HG02943 (cell line): ENCODE results near the gene CNTNAP2.

ENCODE experiments used
- ATAC-seq: cut with Tn5 transposase; IDR thresholded peaks from one replicate; pipeline ENCODE4 v1.9.1; 2021; ENCODE audit warnings: mild to moderate bottlenecking, low read depth, moderate library complexity; ENCODE audit not compliant: unreplicated experiment

Gene CNTNAP2

DNA sequence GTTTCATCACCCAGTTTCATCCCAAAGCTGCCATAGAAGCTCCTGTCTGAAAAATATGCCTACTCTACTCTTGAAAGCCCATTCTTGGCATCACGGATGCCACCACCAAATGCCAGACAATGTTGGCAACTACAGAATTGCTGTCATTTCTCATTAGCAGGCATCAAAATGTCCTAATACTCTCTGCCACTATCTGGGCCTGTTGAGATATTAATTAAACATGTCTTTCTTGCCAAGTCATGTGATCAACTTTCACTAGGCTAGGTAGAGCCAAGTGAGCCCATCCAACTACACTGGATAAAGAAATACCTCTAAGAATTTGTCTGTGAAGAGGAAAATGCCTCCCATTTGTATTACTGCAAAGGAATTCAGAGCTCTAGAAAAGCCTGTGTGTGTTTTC, 1380.6 kb downstream of the CNTNAP2 start:
- ATAC-seq = no peak

DNA sequence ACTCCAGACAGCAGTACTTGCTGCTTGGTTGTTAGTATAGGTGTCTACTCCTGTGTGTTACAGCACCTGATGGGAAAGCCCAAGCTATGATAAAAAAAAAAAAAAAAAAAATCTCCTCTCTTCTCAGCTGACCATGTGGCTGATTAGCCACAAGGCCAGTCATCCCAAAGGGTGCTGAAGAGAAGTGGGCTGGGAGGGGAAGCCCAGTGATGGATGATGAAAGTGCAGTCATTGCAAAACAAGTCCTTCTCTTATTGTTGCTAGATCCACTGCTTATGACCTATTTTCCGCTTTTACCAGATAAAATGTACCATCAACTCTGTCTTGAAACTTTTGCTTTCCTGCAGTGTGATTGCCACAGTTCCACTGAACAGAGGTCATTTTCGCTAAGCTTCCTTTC, 1381.5 kb downstream of the CNTNAP2 start:
- ATAC-seq = no peak

DNA sequence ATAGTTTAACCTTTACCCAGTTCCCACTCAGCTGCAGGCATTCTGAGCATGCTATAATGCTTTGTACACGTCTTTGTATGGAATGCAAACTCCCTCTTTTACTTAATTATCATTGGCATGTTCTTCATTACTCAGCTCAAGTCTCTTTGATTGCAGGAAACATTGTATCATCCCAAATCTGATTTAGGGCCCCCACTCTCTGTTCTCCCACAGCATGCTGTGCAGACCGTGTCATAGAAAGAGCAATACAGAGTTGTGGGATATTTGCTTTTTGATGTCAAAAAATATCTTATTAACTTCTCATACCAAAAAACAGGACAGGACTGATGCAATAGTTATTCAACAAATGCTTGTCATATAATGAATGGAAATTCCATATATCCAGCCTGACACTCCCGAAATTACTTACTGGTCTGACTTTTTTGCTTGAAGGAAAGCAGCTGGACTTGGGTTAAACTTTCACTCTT, 1392.5 kb downstream of the CNTNAP2 start:
- ATAC-seq = no peak

GRCh38 chr7:147509541-147510200, 1393.1 kb downstream of the CNTNAP2 start:
- ATAC-seq = no peak

DNA sequence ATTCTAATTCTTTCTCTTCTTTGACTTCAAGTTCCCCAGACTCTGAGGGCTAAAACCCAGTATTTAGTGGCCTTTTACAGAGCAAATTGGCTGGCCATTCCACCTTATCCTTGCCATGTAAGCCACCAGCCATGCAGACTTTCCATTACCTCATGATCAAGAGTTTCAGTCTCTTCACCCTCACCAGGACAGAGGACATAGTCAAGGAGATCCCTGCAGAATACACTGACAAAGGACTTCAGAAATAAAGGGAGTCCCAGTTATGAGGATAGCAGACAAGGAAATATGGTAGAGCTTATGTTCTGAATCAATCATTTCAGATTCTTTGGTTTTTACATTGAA, 1393.6 kb downstream of the CNTNAP2 start:
- ATAC-seq = no peak

GRCh38 chr7:147510923-147511322, 1394.3 kb downstream of the CNTNAP2 start:
- no peak for ATAC-seq

GRCh38 chr7:147513451-147513850, 1396.8 kb downstream of the CNTNAP2 start:
- ATAC-seq = no peak

- ATAC-seq = no peak
Measured at GRCh38 chr7:147516391-147516790, 1399.8 kb downstream of the CNTNAP2 start.

- no peak for ATAC-seq
Measured at GRCh38 chr7:147519062-147519461, 1402.5 kb downstream of the CNTNAP2 start.

DNA sequence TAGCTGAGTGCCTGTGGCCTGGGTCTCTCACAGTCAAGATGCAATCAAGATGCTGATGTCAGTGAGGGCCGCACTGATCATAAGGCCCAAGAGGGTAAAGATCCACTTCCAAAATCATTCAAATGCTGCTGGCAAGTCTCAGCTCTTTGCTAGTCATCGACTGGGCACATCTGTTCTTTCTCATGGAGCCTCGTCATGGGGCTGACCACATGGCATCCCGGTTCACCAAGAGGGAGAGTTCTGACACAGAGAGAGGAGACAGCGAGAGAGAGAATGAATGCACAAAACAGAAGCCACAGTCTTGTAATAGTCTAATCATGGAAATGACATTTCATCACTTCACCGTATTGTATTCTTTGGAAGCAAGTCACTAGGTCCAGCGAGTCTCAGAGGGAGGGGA, 1406.5 kb downstream of the CNTNAP2 start:
- no peak for ATAC-seq

GRCh38 chr7:147524726-147525250, 1408.2 kb downstream of the CNTNAP2 start:
- ATAC-seq = no peak

GRCh38 chr7:147525325-147525724, 1408.7 kb downstream of the CNTNAP2 start:
- ATAC-seq = no peak

- ATAC-seq = no peak
Measured at GRCh38 chr7:147535701-147536111, 1419.1 kb downstream of the CNTNAP2 start.

DNA sequence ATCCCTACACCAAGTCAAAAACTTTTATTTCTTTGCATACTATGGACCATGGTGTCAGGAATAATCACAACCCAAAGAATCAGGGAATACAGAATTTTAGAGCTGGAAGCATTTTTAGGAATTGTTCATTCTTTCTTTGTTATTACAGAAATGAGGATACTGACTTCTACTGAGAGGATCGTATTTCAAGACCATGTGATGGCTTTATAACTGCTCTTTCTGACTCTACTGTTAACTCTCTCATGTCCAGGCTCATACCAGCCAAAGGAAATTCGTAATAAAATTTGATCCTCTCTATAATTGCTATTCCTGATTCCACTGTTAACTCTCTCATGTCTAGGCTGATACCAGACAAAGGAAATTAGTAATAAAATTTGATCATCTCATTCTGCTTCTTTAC, 1423.1 kb downstream of the CNTNAP2 start:
- no peak for ATAC-seq

DNA sequence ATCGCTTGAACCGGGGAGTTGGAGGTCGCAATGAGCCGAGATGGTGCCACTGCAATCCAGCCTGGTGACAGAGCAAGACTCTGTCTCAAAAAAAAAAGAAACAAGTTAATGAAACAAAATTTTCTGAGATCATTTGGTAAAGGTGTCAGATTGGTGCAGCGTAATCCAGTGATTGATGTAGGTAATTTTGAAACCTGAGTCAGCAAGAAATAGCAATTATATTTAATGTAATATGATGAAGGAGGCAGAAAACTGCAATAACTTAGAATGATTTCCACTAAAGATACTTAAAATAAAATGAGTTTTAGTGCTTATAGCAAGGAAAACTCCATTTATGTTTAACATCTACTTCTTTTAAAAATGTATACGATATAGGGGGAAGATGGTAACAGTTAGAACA, 1424.1 kb downstream of the CNTNAP2 start:
- ATAC-seq = no peak

DNA sequence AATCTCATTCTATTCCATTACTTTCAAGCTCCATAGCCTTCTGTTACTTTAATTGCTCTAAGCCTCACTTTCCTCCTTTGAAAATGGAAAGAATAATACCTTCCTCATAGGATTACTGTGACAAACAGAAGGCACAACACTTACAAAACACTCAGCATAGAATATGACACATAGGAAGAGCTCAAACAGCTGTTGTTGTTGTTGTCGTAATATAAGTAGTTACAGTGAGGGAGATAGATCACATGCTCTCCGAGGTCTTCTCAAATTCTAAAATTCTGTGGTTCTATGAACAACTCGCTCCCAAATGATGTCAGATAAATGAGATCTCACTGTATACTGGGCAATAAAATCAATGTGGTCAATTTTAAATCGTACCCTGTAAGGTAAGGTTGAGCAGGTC, 1424.7 kb downstream of the CNTNAP2 start:
- no peak for ATAC-seq

DNA sequence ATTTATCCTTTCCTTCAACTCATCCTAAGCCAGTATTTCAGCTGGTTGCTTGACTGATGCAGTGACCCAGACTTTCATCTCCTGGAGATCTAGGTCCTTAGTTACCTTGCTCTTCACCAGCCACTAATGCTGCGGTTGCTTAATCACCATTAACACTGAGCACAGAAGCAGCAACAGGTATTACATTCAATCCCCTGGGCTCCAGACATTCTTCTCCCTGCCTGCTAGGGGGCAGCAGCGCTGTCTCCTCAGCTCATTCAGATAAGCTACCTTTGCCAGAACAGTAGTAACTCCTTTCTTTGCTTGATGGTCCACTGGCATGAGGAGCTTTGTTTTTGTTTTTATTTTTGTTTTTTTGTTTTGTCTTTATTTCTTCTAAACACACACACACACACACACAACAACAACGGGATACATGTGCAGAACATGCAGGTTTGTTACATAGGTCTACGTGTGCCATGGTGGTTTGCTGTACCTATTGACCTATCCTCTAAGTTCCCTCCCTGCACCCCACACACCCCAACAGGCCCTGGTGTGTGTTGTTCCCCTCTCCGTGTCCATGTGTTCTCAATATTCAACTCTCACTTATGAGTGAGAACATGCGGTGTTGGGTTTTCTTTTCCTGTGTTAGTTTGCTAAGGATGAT, 1430.8 kb downstream of the CNTNAP2 start:
- no peak for ATAC-seq

DNA sequence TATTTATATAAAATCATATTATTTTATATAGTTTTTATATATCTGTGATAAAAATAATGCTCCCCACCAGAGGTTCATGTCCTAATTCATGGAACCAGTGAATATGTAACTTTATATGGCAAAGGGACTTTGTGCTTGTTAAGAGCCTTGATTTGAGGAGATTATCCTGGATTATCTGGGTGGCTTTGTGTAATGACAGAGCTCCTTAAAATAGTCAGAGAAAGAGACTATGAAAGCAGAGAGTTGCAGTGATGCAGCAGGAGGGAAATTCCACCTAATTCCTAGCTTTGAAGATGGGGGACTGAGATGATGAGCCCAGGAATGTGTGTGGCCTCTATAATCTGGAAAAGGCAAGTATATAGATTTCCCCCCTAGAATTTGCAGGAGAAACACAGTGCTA, 1439.7 kb downstream of the CNTNAP2 start:
- no peak for ATAC-seq

DNA sequence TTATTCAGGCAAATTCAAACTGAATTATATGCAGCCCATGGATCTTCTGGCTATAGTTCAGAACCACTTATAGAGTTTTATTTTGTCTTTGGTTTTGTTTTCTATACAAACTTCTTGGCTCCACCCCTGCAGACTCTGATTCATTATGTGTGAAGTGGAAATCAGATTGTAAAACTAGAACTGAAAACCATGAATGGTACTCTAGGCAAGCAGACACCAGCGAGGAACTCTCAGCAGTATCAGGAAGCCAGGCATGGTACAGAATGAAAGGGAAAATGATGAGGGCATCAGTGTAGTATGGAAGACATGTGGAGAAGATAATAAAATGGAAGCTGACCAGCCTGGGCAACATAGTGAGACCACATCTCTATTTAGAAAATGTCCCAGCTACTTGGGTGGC, 1447.1 kb downstream of the CNTNAP2 start:
- ATAC-seq = no peak

DNA sequence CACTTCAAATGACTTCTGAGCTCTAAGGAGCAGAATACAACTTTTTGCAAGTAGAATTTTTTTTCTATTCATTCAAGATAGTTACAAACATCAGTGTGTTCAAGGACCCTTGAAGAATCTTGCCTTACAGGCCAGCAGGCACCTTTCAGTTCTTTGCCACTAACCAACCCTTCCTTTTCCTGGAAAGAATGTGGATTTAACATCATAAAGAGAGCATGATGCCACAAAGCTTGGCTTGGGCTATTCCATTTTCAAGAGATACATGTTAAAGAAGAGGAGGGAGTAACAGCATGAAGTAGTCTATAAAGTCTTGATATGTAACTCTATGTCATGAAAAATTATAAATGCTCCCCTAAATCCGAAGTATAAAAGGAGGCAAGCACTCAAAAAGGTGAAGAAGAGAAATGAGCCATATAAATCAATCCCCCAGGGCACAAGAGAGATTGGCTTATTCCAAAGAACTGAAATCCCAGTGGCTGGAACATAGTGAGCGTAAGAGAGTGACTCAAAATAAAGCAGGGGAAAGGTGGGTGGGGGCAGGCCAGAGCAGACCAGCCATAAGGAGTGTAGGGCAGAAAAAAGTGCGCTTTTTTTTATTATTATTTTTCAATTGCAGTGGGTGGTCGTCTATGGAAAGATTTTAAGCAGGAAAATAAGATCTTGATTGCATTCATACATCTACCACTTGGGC, 1448.3 kb downstream of the CNTNAP2 start:
- ATAC-seq = no peak

GRCh38 chr7:147567043-147567442, 1450.4 kb downstream of the CNTNAP2 start:
- ATAC-seq = no peak
